GM21390 (cell line): ENCODE measurements around the gene GAK.

Source experiments
- ATAC-seq: cut with Tn5 transposase; IDR thresholded peaks from one replicate; pipeline ENCODE4 v1.9.1; 2021; ENCODE audit not compliant: unreplicated experiment

The GAK gene

GRCh38 chr4:853416-853781 is 78.7 kb downstream of the GAK start:
- no peak for ATAC-seq

GRCh38 chr4:851701-852430 is 80.2 kb downstream of the GAK start:
- no peak for ATAC-seq

GRCh38 chr4:850323-850945 is 81.7 kb downstream of the GAK start:
- no peak for ATAC-seq

- no peak for ATAC-seq
These were observed 82.5 kb downstream of the GAK start for GRCh38 chr4:849478-850175.

- ATAC-seq = no peak
These were observed 83.2 kb downstream of the GAK start for GRCh38 chr4:848803-849477.

- ATAC-seq = no peak
These were observed 83.8 kb downstream of the GAK start for GRCh38 chr4:848307-848691.

- ATAC-seq = no peak
These were observed 86.3 kb downstream of the GAK start for GRCh38 chr4:845836-846251.

- ATAC-seq = no peak
These were observed 86.8 kb downstream of the GAK start for GRCh38 chr4:845233-845835.

- ATAC-seq = no peak
These were observed 87.3 kb downstream of the GAK start for GRCh38 chr4:844752-845232.

GRCh38 chr4:839675-840443 is 92.3 kb downstream of the GAK start:
- ATAC-seq = no peak

- ATAC-seq = no peak
These were observed 94.3 kb downstream of the GAK start for GRCh38 chr4:837772-838171.

- ATAC-seq = no peak
These were observed 95.3 kb downstream of the GAK start for GRCh38 chr4:836750-837301.

- ATAC-seq = no peak
These were observed 96.1 kb downstream of the GAK start for GRCh38 chr4:836003-836511.

- no peak for ATAC-seq
These were observed 96.7 kb downstream of the GAK start for GRCh38 chr4:835148-836002.

- no peak for ATAC-seq
These were observed 97.6 kb downstream of the GAK start for GRCh38 chr4:834368-835147.

GRCh38 chr4:833731-834367 is 98.3 kb downstream of the GAK start:
- ATAC-seq = no peak

- no peak for ATAC-seq
These were observed 99.0 kb downstream of the GAK start for GRCh38 chr4:833156-833555.

- no peak for ATAC-seq
These were observed 99.6 kb downstream of the GAK start for GRCh38 chr4:832536-832935.
